Osteocyte (in vitro differentiated cells): ENCODE results near the gene TRIM42. TPM values are rescaled to one million over a fixed set of nuclear protein-coding genes. Genes with fewer than 3 reads are reported as not detected.

Source experiments
- DNase-seq: peaks from one replicate; pipeline ENCODE4 v3.0.0; 2021; ENCODE audit warnings: mixed read lengths; ENCODE audit not compliant: unreplicated experiment; ENCODE audit errors: extremely low spot score
- H3K27ac Mint-ChIP-seq: one replicate; pipeline ENCODE4 v1.8.0; 2021; ENCODE audit warnings: mild to moderate bottlenecking, mixed read lengths; ENCODE audit not compliant: unreplicated experiment
- H3K27me3 Mint-ChIP-seq: one replicate; pipeline ENCODE4 v1.8.0; 2021; ENCODE audit warnings: mixed read lengths; ENCODE audit not compliant: unreplicated experiment
- H3K36me3 Mint-ChIP-seq: one replicate; pipeline ENCODE4 v1.8.0; 2021; ENCODE audit warnings: mixed read lengths; ENCODE audit not compliant: unreplicated experiment
- H3K4me1 Mint-ChIP-seq: one replicate; pipeline ENCODE4 v1.8.0; 2021; ENCODE audit warnings: mixed read lengths; ENCODE audit not compliant: unreplicated experiment
- H3K4me3 Mint-ChIP-seq: one replicate; pipeline ENCODE4 v1.8.0; 2021; ENCODE audit warnings: mild to moderate bottlenecking, moderate library complexity, mixed read lengths; ENCODE audit not compliant: unreplicated experiment
- H3K9me3 Mint-ChIP-seq: one replicate; pipeline ENCODE4 v1.8.0; 2021; ENCODE audit warnings: mixed read lengths; ENCODE audit not compliant: unreplicated experiment
- CTCF ChIP-seq: fragments of 200-600 bp; sonication (generic); IDR thresholded peaks from 2 replicates; pipeline ENCODE4 v1.5.0; 2021; ENCODE audit warnings: antibody characterized with exemption, mild to moderate bottlenecking, moderate library complexity
- total RNA-seq: library from RNA; stranded (reverse); gene quantifications from 2 replicates; pipeline ENCODE4 v1.2.1, GENCODE V29; 2021

The TRIM42 gene
- total RNA-seq, 1 donor from 2014 or later, result not detected

DNA sequence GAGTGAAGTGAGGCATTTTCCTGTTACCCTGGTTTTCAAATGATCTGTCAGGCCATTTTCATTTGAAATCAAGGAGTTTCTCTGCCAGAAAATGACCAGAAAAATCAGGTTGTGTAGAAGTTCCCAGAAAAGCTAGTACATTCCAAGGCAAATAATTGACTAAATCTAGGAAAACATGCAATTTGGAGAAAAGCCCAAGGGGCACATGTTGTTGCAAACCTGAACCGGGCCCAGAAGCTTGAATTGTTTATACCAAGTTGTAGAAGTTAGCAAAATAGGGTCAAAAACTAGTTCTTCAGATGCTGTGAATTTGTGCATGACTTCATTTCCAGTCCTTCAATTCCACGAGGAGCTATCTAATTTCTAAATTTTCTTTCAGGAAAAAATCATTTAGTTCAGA lies 31.0 kb downstream of the TRIM42 start:
- DNase-seq, result no peak
- Mint-ChIP-seq H3K4me3 (no peak overlapping the region), H3K4me1 (peaks cover 24% of the 10 kb centered on the region), H3K36me3 (peaks cover 2% of the 10 kb centered on the region), H3K27ac (peak overlapping the region; percentile 69), H3K9me3 (peaks cover 3% of the 10 kb centered on the region), H3K27me3 (peaks cover 14% of the 10 kb centered on the region)
- no peak for TF ChIP-seq CTCF

DNA sequence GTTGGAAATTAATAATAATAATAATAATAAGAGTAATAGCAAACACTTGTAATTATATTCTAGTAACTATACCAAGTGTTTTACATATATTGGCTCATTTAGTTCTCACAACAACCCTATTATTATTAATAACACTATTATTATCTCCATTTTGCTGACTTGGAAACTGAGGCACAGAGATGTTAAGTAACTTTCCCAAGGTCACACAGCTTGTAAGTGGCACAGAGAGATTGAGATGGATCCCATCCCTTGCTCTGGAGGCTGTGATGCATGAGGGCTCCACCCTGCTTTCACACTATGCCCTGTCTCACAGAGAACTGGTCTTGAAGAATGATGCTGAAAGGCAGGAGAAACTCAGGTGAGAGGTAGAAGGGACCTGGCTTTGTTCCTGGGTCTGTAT lies 31.9 kb downstream of the TRIM42 start:
- no peak overlapping the region for H3K27ac Mint-ChIP-seq
- DNase-seq, result no peak

DNA sequence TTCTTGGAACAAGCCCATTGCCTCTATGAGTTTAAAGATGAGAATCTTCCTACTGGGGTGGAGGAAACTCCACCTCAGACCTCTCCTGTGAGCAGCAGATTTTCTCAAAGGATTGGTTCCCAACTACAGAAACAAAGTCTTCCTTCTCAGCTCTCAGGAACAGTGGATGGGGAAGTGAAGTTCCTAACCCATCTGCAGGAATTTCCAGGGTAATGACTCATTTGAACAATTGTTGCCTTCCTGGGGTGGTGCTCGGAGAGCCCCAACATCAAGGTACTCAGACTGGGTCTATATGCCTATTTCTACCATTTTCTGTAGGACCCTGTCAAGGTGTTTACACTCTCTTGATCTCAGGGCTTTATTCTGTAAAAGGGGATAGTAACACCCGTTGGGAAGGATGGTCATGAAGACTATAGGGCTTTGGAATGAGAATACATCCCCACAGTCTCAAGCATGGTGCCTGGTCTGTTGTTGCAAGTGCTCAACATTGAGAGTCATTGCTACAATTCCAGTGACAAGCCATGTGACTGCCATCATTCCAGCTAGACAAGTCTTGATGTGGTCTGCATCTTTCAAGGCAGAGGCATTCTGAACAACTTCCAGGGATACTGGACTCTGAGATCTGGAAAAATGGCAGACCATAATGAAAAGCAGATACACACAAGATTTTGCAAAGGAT lies 33.0 kb downstream of the TRIM42 start:
- no peak for TF ChIP-seq CTCF
- Mint-ChIP-seq H3K27me3 (peaks cover 14% of the 10 kb centered on the region), H3K4me1 (peaks cover 25% of the 10 kb centered on the region), H3K4me3 (no peak overlapping the region), H3K27ac (no peak overlapping the region), H3K9me3 (peaks cover 3% of the 10 kb centered on the region), H3K36me3 (peaks cover 2% of the 10 kb centered on the region)
- DNase-seq, result no peak

More for the DNA sequence above, 31.9 kb downstream of the TRIM42 start:
- Mint-ChIP-seq H3K27me3 (peaks cover 14% of the 10 kb centered on the region), H3K4me3 (no peak overlapping the region), H3K9me3 (peaks cover 3% of the 10 kb centered on the region), H3K36me3 (peaks cover 2% of the 10 kb centered on the region), H3K4me1 (peaks cover 25% of the 10 kb centered on the region)
- TF ChIP-seq CTCF, result no peak

- no peak for TF ChIP-seq CTCF
- H3K27ac Mint-ChIP-seq, result no peak overlapping the region
- H3K36me3 Mint-ChIP-seq, result peaks cover 2% of the 10 kb centered on the region
Observed at GRCh38 chr3:140711390-140712035, 33.6 kb downstream of the TRIM42 start.

GRCh38 chr3:140712301-140712700 lies 34.4 kb downstream of the TRIM42 start:
- TF ChIP-seq CTCF, result no peak
- H3K27me3 Mint-ChIP-seq, result peaks cover 12% of the 10 kb centered on the region
- no peaks in the 10 kb centered on the region for H3K9me3 Mint-ChIP-seq
- DNase-seq, result no peak
- H3K4me3 Mint-ChIP-seq, result no peak overlapping the region
- H3K4me1 Mint-ChIP-seq, result peaks cover 34% of the 10 kb centered on the region
- H3K27ac Mint-ChIP-seq, result no peak overlapping the region
- peaks cover 2% of the 10 kb centered on the region for H3K36me3 Mint-ChIP-seq

More at GRCh38 chr3:140711390-140712035, 33.6 kb downstream of the TRIM42 start:
- Mint-ChIP-seq H3K27me3 (peaks cover 14% of the 10 kb centered on the region), H3K4me1 (peaks cover 27% of the 10 kb centered on the region), H3K9me3 (peaks cover 3% of the 10 kb centered on the region), H3K4me3 (no peak overlapping the region)
- DNase-seq, result no peak
